ENCODE measurements around the gene SUGCT. TPM values are rescaled to one million over a fixed set of nuclear protein-coding genes. Genes with fewer than 3 reads are reported as not detected.

SUGCT gene
- total and polyA plus RNA-seq, 8 donors = 0.87 to 8.0 (median 2.9) TPM; not detected in 1

DNA sequence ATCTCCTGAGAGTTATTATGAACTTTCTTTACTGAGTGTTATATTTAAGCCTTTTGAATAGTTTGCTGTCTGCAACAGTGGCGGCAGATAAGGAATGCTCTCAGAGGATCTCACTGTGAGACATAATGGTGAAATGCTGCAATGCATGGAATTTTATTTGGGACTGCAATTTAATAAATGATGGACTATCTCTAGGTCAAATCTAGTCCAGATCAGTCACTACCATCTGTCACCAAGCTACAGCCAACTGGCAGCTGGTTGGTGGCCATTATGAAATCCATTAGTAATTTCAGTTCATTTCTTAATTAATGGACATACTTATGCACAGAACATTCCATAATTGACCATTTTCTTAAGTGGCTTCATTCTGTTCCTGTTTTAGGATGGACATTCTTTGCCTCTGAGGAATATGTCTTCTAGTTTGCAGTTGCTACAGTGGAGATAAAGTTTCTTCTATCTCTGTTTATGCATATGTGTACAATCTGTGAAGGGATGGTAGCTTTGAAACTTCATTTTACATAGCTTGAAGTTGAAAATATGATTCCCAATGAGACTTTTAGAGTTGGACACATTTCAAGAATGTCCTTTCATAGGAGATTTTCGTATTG lies 586.6 kb downstream of the SUGCT start:
- peak in 1 of 2 donors; percentile 9 for DNase-seq
- Histone ChIP-seq H3K27ac (no peak overlapping the region), H3K9me3 (no peaks in the 10 kb centered on the region), H3K27me3 (no peaks in the 10 kb centered on the region), H3K4me1 (peaks cover 0 to 13% (median 6%) of the 10 kb centered on the region in 4 donors), H3K4me3 (no peak overlapping the region), H3K36me3 (no peaks in the 10 kb centered on the region)
- 84 to 91% (median 88%) methylated on average over 2 of the region's 2 CpGs for WGBS, 5 donors
- intact Hi-C loops (cut with DNase I; ENCODE audit: low total_unique reads) = no loop called here
- TF ChIP-seq EP300 (IDR thresholded peaks at IDR 0.05) (no peak), POLR2AphosphoS5 (IDR thresholded peaks at IDR 0.05) (no peak), POLR2A (IDR thresholded peaks at IDR 0.05) (no peak)
- TF ChIP-seq, protein P1, sequence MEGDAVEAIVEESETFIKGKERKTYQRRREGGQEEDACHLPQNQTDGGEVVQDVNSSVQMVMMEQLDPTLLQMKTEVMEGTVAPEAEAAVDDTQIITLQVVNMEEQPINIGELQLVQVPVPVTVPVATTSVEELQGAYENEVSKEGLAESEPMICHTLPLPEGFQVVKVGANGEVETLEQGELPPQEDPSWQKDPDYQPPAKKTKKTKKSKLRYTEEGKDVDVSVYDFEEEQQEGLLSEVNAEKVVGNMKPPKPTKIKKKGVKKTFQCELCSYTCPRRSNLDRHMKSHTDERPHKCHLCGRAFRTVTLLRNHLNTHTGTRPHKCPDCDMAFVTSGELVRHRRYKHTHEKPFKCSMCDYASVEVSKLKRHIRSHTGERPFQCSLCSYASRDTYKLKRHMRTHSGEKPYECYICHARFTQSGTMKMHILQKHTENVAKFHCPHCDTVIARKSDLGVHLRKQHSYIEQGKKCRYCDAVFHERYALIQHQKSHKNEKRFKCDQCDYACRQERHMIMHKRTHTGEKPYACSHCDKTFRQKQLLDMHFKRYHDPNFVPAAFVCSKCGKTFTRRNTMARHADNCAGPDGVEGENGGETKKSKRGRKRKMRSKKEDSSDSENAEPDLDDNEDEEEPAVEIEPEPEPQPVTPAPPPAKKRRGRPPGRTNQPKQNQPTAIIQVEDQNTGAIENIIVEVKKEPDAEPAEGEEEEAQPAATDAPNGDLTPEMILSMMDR (IDR thresholded peaks at IDR 0.05) = no peak

DNA sequence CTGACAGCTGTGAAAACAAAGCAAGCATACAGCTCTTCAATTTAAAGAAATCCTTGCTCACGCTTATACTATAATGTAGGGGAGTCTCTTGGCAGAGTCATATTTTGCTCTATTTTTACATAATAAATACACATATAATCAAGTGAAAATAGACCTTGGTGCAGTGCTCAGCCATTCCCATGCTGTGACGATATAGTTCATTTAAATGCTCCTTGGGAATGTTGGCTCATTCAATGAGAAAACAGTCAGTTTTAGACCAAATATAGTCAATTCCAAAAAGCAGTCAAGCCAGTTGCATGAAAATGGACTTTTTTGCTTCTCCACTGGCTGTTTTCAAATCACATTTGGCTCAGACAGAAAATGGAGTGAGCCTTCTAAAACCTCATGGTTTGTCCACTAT lies 587.4 kb downstream of the SUGCT start:
- H3K4me3 ChIP-seq = no peak overlapping the region
- no peak overlapping the region for H3K27ac ChIP-seq
- intact Hi-C loops (cut with DNase I; ENCODE audit: low total_unique reads) = no loop called here
- H3K36me3 ChIP-seq = no peaks in the 10 kb centered on the region
- peak in 1 of 2 donors; percentile 19 for DNase-seq
- peaks cover 0 to 11% (median 3%) of the 10 kb centered on the region in 4 donors for H3K4me1 ChIP-seq
- no peak for TF ChIP-seq POLR2A (IDR thresholded peaks at IDR 0.05)
- TF ChIP-seq POLR2AphosphoS5 (IDR thresholded peaks at IDR 0.05) = no peak
- TF ChIP-seq EP300 (IDR thresholded peaks at IDR 0.05) = no peak
- TF ChIP-seq, protein P1 (IDR thresholded peaks at IDR 0.05) = no peak
- WGBS, 5 donors = 79 to 97% (median 92%) methylated on average over 2 of the region's 2 CpGs
- no peaks in the 10 kb centered on the region for H3K27me3 ChIP-seq
- no peaks in the 10 kb centered on the region for H3K9me3 ChIP-seq

DNA sequence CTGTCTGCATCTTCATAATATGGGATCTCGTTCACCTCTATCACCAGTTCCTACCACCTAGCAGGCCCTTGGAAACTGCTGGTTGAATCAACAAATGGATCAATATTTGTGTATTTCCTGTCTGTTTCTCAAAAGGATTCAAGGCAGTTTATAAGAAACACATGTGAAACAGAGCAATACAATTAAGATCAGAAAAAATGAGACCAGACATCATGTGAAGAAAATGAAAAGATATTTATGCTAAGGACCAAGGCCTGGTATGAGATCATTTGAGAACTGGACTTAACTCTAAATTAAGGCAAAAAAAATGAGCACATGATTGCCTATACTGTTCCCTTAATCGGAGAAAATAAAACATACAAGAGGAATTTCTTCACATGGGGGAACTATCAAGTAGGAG lies 589.0 kb downstream of the SUGCT start:
- Histone ChIP-seq H3K27ac (no peak overlapping the region), H3K4me1 (no peaks in the 10 kb centered on the region), H3K27me3 (no peaks in the 10 kb centered on the region), H3K4me3 (no peak overlapping the region), H3K9me3 (no peaks in the 10 kb centered on the region), H3K36me3 (no peaks in the 10 kb centered on the region)
- DNase-seq = no peak
- intact Hi-C loops (cut with DNase I; ENCODE audit: low total_unique reads) = no loop called here
- WGBS, 5 donors = 88 to 93% (median 92%) methylated on average over 2 of the region's 2 CpGs
- no peak for TF ChIP-seq POLR2A (IDR thresholded peaks at IDR 0.05)
- no peak for TF ChIP-seq POLR2AphosphoS5 (IDR thresholded peaks at IDR 0.05)
- TF ChIP-seq EP300 (IDR thresholded peaks at IDR 0.05) = no peak
- TF ChIP-seq, protein P1 (IDR thresholded peaks at IDR 0.05) = no peak

DNA sequence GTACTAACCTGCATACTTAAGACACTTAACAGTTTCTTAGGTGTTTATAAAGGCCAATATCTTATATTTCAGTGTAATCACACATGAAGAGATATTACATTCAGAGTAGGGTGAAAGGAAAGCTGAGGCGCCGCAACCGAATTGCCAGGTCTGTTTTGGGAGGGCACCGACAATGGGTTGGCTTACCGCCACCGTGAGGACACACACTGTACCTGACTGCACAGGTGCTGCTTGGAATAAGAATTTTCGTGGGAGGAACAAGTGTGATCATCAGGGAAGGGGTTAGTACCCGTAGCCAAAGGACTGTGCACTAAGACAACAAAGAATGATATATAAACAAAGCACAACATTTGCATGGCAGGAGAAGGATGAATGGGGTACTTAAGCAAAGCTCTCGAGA lies 591.8 kb downstream of the SUGCT start:
- no peak overlapping the region for H3K27ac ChIP-seq
- H3K4me1 ChIP-seq = no peaks in the 10 kb centered on the region
- no peaks in the 10 kb centered on the region for H3K36me3 ChIP-seq
- H3K27me3 ChIP-seq = no peaks in the 10 kb centered on the region
- WGBS, 5 donors = 78 to 88% (median 82%) methylated on average over 9 of the region's 9 CpGs
- no peak overlapping the region for H3K4me3 ChIP-seq
- H3K9me3 ChIP-seq = no peaks in the 10 kb centered on the region
- intact Hi-C loops (cut with DNase I; ENCODE audit: low total_unique reads) = no loop called here
- TF ChIP-seq POLR2AphosphoS5 (IDR thresholded peaks at IDR 0.05) (no peak), POLR2A (IDR thresholded peaks at IDR 0.05) (no peak), EP300 (IDR thresholded peaks at IDR 0.05) (no peak)
- TF ChIP-seq, protein P1 (IDR thresholded peaks at IDR 0.05) = no peak
- no peak for DNase-seq

Data from stomach (tissue), 9 donors.